Hepatocyte (in vitro differentiated cells): Measurements from ENCODE around the gene PIGR. TPM values are rescaled to one million over a fixed set of nuclear protein-coding genes. Genes with fewer than 3 reads are reported as not detected.

Source experiments
- DNase-seq: peaks from one replicate; pipeline ENCODE4 v3.0.0-alpha.2; 2016; ENCODE audit warnings: low spot score
- H2AFZ ChIP-seq: fragments of 200-600 bp; sonication (generic); 2 replicates; pipeline ENCODE4 v1.6.0; 2016; ENCODE audit warnings: antibody characterized with exemption, mild to moderate bottlenecking
- H3K27ac ChIP-seq: fragments of 200-600 bp; sonication (generic); 2 replicates; pipeline ENCODE4 v1.5.1; 2016; ENCODE audit warnings: mild to moderate bottlenecking
- H3K27me3 ChIP-seq: fragments of 200-600 bp; sonication (generic); 2 replicates; pipeline ENCODE4 v1.6.1; 2016
- H3K36me3 ChIP-seq: fragments of 200-600 bp; sonication (generic); replicated peaks from 2 replicates; pipeline ENCODE4 v1.5.1; 2016; ENCODE audit warnings: low read depth; ENCODE audit not compliant: insufficient read depth
- H3K4me1 ChIP-seq: fragments of 200-600 bp; sonication (generic); 2 replicates; pipeline ENCODE4 v1.5.1; 2016; ENCODE audit warnings: mild to moderate bottlenecking, moderate library complexity; ENCODE audit not compliant: insufficient read depth
- H3K4me2 ChIP-seq: fragments of 200-600 bp; sonication (generic); 2 replicates; pipeline ENCODE4 v1.6.0; 2016
- H3K4me3 ChIP-seq: fragments of 200-600 bp; sonication (generic); 2 replicates; pipeline ENCODE4 v1.5.1; 2016; ENCODE audit warnings: mild to moderate bottlenecking
- H3K79me2 ChIP-seq: fragments of 200-600 bp; sonication (generic); 2 replicates; pipeline ENCODE4 v1.6.0; 2017; ENCODE audit warnings: mild to moderate bottlenecking
- H3K9me2 ChIP-seq: fragments of 200-600 bp; sonication (generic); replicated peaks from 2 replicates; pipeline ENCODE4 v1.6.0; 2017; ENCODE audit warnings: mild to moderate bottlenecking; ENCODE audit not compliant: insufficient read depth
- H3K9me3 ChIP-seq: fragments of 200-600 bp; sonication (generic); 2 replicates; pipeline ENCODE4 v1.5.1; 2016; ENCODE audit warnings: low read depth, mild to moderate bottlenecking
- H4K20me1 ChIP-seq: fragments of 200-600 bp; sonication (generic); 2 replicates; pipeline ENCODE4 v1.6.0; 2016; ENCODE audit warnings: mild to moderate bottlenecking; ENCODE audit not compliant: insufficient read depth, poor library complexity, severe bottlenecking
- CTCF ChIP-seq: fragments of 200-600 bp; sonication (generic); IDR thresholded peaks from 2 replicates; pipeline ENCODE4 v1.5.1; 2016; ENCODE audit warnings: antibody characterized with exemption, mild to moderate bottlenecking; ENCODE audit not compliant: poor library complexity
- EZH2 ChIP-seq: fragments of 200-600 bp; sonication (generic); IDR thresholded peaks from 2 replicates; pipeline ENCODE4 v1.6.1; 2016; ENCODE audit warnings: antibody characterized with exemption, mild to moderate bottlenecking, borderline replicate concordance
- EZH2phosphoT487 ChIP-seq: fragments of 200-600 bp; sonication (generic); IDR thresholded peaks from one replicate; pipeline ENCODE4 v1.6.1; 2018; ENCODE audit warnings: antibody characterized with exemption, mild to moderate bottlenecking, low read depth, moderate library complexity; ENCODE audit not compliant: unreplicated experiment, severe bottlenecking
- WGBS: methylation state at CpG from one replicate; pipeline ENCODE4 v1.1.6; 2016; ENCODE audit warnings: low lambda C conversion rate; ENCODE audit errors: missing lambda C conversion rate; 5-methylcytosine and 5-hydroxymethylcytosine counted together
- polyA plus RNA-seq: library from polyadenylated mRNA; unstranded; fragments of >200 nt; fragmentation: Nextera tagmentation; extraction: Ambion mirVana; gene quantifications from 2 replicates; pipeline ENCODE4 v1.2.1, GENCODE V29; 2016
- total RNA-seq: library from RNA; depleted of rRNA; stranded (reverse); fragments of >200 nt; gene quantifications from 2 replicates; pipeline ENCODE4 v1.2.3, GENCODE V29; 2014

The PIGR gene
- total and polyA plus RNA-seq, 2 experiments from 2014 or later: 8.1 to 22.9 TPM

GRCh38 chr1:206896261-206896660, 50.0 kb downstream of the PIGR start:
- no peak for DNase-seq
- H3K4me3 ChIP-seq: no peak overlapping the region
- no peaks in the 10 kb centered on the region for H3K79me2 ChIP-seq
- H3K27ac ChIP-seq: peak overlapping the region; percentile 50
- H3K4me1 ChIP-seq: peaks cover 5% of the 10 kb centered on the region
- H3K36me3 ChIP-seq: no peaks in the 10 kb centered on the region
- peaks cover 16% of the 10 kb centered on the region for H3K27me3 ChIP-seq
- H3K9me2 ChIP-seq: no peaks in the 10 kb centered on the region
- H3K9me3 ChIP-seq: no peaks in the 10 kb centered on the region
- TF ChIP-seq EZH2phosphoT487: no peak
- no peak for TF ChIP-seq CTCF
- TF ChIP-seq EZH2: no peak
- WGBS: 71% methylated on average over 3 of the region's 3 CpGs
- no peak overlapping the region for H2AFZ ChIP-seq
- no peak overlapping the region for H3K4me2 ChIP-seq
- H4K20me1 ChIP-seq: no peaks in the 10 kb centered on the region

GRCh38 chr1:206895837-206896242, 50.4 kb downstream of the PIGR start:
- TF ChIP-seq EZH2phosphoT487 (no peak), EZH2 (no peak)
- no peak for DNase-seq
- no peaks in the 10 kb centered on the region for H3K36me3 ChIP-seq
- no peak overlapping the region for H3K4me3 ChIP-seq
- WGBS: 30% methylated on average over 3 of the region's 3 CpGs
- no peaks in the 10 kb centered on the region for H3K9me2 ChIP-seq
- H3K27me3 ChIP-seq: peaks cover 16% of the 10 kb centered on the region
- peak overlapping the region; percentile 50 for H3K27ac ChIP-seq
- H3K4me2 ChIP-seq: no peak overlapping the region
- H3K79me2 ChIP-seq: no peaks in the 10 kb centered on the region
- H4K20me1 ChIP-seq: no peaks in the 10 kb centered on the region
- peaks cover 5% of the 10 kb centered on the region for H3K4me1 ChIP-seq
- H3K9me3 ChIP-seq: no peaks in the 10 kb centered on the region
- H2AFZ ChIP-seq: no peak overlapping the region

GRCh38 chr1:206895325-206895724, 50.9 kb downstream of the PIGR start:
- no peak for TF ChIP-seq EZH2
- no peak for TF ChIP-seq CTCF
- no peak for TF ChIP-seq EZH2phosphoT487
- no peak for DNase-seq
- Histone ChIP-seq H3K4me2 (no peak overlapping the region), H3K36me3 (no peaks in the 10 kb centered on the region), H3K9me2 (no peaks in the 10 kb centered on the region), H3K79me2 (no peaks in the 10 kb centered on the region), H4K20me1 (no peaks in the 10 kb centered on the region), H2AFZ (no peak overlapping the region), H3K4me3 (no peak overlapping the region), H3K27me3 (peaks cover 16% of the 10 kb centered on the region), H3K27ac (peak overlapping the region; percentile 40), H3K9me3 (no peaks in the 10 kb centered on the region), H3K4me1 (peaks cover 5% of the 10 kb centered on the region)
- 62% methylated on average over 3 of the region's 3 CpGs for WGBS

GRCh38 chr1:206893380-206893779, 52.9 kb downstream of the PIGR start:
- peaks cover 11% of the 10 kb centered on the region for H3K27me3 ChIP-seq
- WGBS: 81% methylated on average over 2 of the region's 2 CpGs
- H3K9me2 ChIP-seq: no peaks in the 10 kb centered on the region
- H3K79me2 ChIP-seq: no peaks in the 10 kb centered on the region
- H3K4me2 ChIP-seq: no peak overlapping the region
- H2AFZ ChIP-seq: no peak overlapping the region
- peaks cover 8% of the 10 kb centered on the region for H3K4me1 ChIP-seq
- TF ChIP-seq EZH2 (no peak), CTCF (no peak), EZH2phosphoT487 (no peak)
- H3K9me3 ChIP-seq: no peaks in the 10 kb centered on the region
- no peaks in the 10 kb centered on the region for H3K36me3 ChIP-seq
- no peak for DNase-seq
- H4K20me1 ChIP-seq: no peaks in the 10 kb centered on the region
- H3K27ac ChIP-seq: no peak overlapping the region
- no peak overlapping the region for H3K4me3 ChIP-seq
